GM19043 (cell line): ENCODE measurements around the gene TNFRSF18.
"Not testable (repeated sequence)": the region's sequence is repeated elsewhere in the genome, so short reads cannot be mapped to it uniquely, and the experiment has no call there.

ENCODE experiments used
- ATAC-seq: cut with Tn5 transposase; IDR thresholded peaks from one replicate; pipeline ENCODE4 v1.9.1; 2021; ENCODE audit warnings: low read depth; ENCODE audit not compliant: unreplicated experiment

Gene TNFRSF18

GRCh38 chr1:1179983-1180861, 26.2 kb downstream of the TNFRSF18 start:
- ATAC-seq: no peak

GRCh38 chr1:1179346-1179982, 26.9 kb downstream of the TNFRSF18 start:
- no peak for ATAC-seq

GRCh38 chr1:1178794-1179331, 27.5 kb downstream of the TNFRSF18 start:
- no peak for ATAC-seq

- no peak for ATAC-seq
Measured at GRCh38 chr1:1177452-1178206, 28.8 kb downstream of the TNFRSF18 start.

GRCh38 chr1:1176931-1177330, 29.5 kb downstream of the TNFRSF18 start:
- no peak for ATAC-seq

GRCh38 chr1:1176063-1176761, 30.2 kb downstream of the TNFRSF18 start:
- ATAC-seq: not testable (repeated sequence)

- no peak for ATAC-seq
Measured at GRCh38 chr1:1175221-1176062, 30.9 kb downstream of the TNFRSF18 start.

- ATAC-seq: no peak
Measured at GRCh38 chr1:1173793-1174415, 32.5 kb downstream of the TNFRSF18 start, which contains the start of gene TTLL10. Gene TTLL10, plus strand, starts transcription at chr1:1173880. Its CDS starts 5,336 bp downstream, at chr1:1179216.

GRCh38 chr1:1173061-1173792, 33.2 kb downstream of the TNFRSF18 start:
- ATAC-seq: no peak

GRCh38 chr1:1171546-1172340, 34.6 kb downstream of the TNFRSF18 start:
- ATAC-seq: no peak

- no peak for ATAC-seq
Measured at GRCh38 chr1:1171161-1171545, 35.2 kb downstream of the TNFRSF18 start.

GRCh38 chr1:1170215-1171091, 35.9 kb downstream of the TNFRSF18 start:
- ATAC-seq: no peak

GRCh38 chr1:1169429-1170214, 36.8 kb downstream of the TNFRSF18 start:
- ATAC-seq: no peak

- no peak for ATAC-seq
Measured at GRCh38 chr1:1168451-1169411, 37.7 kb downstream of the TNFRSF18 start.
